WERI-Rb-1 (cell line): ENCODE data around the gene INSL4.

Source experiments
- DNase-seq: peaks from one replicate; pipeline ENCODE4 v3.0.0-alpha.2; 2020
- H3K27ac ChIP-seq: fragments of 250-450 bp; sonication (Bioruptor Pico); 2 replicates; pipeline ENCODE4 v1.5.1; 2020; ENCODE audit warnings: mild to moderate bottlenecking, moderate library complexity
- H3K27me3 ChIP-seq: fragments of 250-450 bp; sonication (Bioruptor Pico); 2 replicates; pipeline ENCODE4 v1.5.1; 2021; ENCODE audit warnings: mild to moderate bottlenecking, low read depth, moderate library complexity; ENCODE audit not compliant: insufficient read depth, severe bottlenecking
- H3K36me3 ChIP-seq: fragments of 250-450 bp; sonication (Bioruptor Pico); 2 replicates; pipeline ENCODE4 v1.5.1; 2020; ENCODE audit warnings: mild to moderate bottlenecking, moderate library complexity
- H3K4me3 ChIP-seq: 2 replicates; pipeline ENCODE4 v1.5.1; 2011; ENCODE audit warnings: low read depth, mild to moderate bottlenecking, control low read depth, low read length
- H3K9me3 ChIP-seq: fragments of 250-450 bp; sonication (Bioruptor Pico); 2 replicates; pipeline ENCODE4 v1.5.1; 2021; ENCODE audit warnings: mild to moderate bottlenecking, moderate library complexity; ENCODE audit not compliant: severe bottlenecking
- CTCF ChIP-seq: IDR thresholded peaks from 2 replicates; pipeline ENCODE4 v1.5.1; 2011; ENCODE audit warnings: low read depth, mild to moderate bottlenecking, control low read depth, inconsistent platforms, low read length

The INSL4 gene

DNA sequence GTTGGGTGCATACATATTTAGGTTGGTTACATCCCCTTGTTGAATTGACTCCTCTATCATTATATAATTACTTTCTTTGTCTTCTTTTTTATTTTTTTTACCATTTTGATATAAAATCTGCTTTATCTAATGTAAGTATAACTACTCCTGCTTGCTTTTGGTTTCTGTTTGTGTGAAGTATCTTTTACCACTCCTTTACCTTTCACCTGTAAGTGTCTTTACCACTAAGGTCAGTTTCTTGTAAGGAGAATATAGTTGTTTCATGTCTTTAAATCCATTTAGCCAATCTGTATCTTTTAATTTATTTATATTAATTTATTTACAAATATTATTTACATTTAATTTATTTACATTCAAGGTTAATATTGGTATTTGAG, 33.0 kb downstream of the INSL4 start:
- H3K9me3 ChIP-seq: no peaks in the 10 kb centered on the region
- no peak for TF ChIP-seq CTCF
- no peak overlapping the region for H3K27ac ChIP-seq
- DNase-seq: no peak
- no peak overlapping the region for H3K4me3 ChIP-seq
- no peaks in the 10 kb centered on the region for H3K36me3 ChIP-seq
- H3K27me3 ChIP-seq: no peaks in the 10 kb centered on the region

GRCh38 chr9:5265939-5266338, 34.7 kb downstream of the INSL4 start:
- no peaks in the 10 kb centered on the region for H3K36me3 ChIP-seq
- no peak for DNase-seq
- H3K27me3 ChIP-seq: no peaks in the 10 kb centered on the region
- TF ChIP-seq CTCF: peak; percentile 39; the same call in 1 of the 2 replicates
- no peak overlapping the region for H3K27ac ChIP-seq
- no peak overlapping the region for H3K4me3 ChIP-seq
- H3K9me3 ChIP-seq: no peaks in the 10 kb centered on the region

- Histone ChIP-seq H3K4me3 (no peak overlapping the region), H3K27ac (no peak overlapping the region), H3K9me3 (no peaks in the 10 kb centered on the region), H3K36me3 (no peaks in the 10 kb centered on the region), H3K27me3 (no peaks in the 10 kb centered on the region)
- DNase-seq: no peak
- TF ChIP-seq CTCF: no peak
These were observed 38.1 kb downstream of the INSL4 start for GRCh38 chr9:5269249-5269715.

GRCh38 chr9:5274770-5275169, 43.6 kb downstream of the INSL4 start:
- Histone ChIP-seq H3K27me3 (no peaks in the 10 kb centered on the region), H3K4me3 (no peak overlapping the region), H3K9me3 (no peaks in the 10 kb centered on the region), H3K36me3 (no peaks in the 10 kb centered on the region), H3K27ac (no peak overlapping the region)
- no peak for DNase-seq
- TF ChIP-seq CTCF: no peak

DNA sequence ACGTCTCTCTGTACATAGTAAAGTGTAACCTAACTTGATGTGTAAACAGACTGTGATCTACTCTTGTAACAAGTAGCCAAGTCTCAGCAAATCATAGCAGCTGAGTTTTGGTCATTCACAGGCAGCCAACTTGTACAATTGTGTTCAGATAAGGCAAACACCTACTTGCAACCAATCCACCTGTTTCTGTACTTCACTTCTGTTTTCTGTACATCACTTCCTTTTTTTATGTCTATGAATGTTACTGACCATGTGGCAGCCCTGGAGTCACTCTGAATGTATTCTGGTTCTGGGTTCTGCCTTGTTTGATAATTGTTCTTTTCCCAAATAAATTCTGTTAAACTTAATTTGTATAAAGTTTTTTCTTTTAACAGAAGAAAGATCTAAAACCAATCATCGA, 47.3 kb downstream of the INSL4 start:
- TF ChIP-seq CTCF: no peak
- no peaks in the 10 kb centered on the region for H3K36me3 ChIP-seq
- H3K27me3 ChIP-seq: no peaks in the 10 kb centered on the region
- no peak overlapping the region for H3K27ac ChIP-seq
- no peaks in the 10 kb centered on the region for H3K9me3 ChIP-seq
- H3K4me3 ChIP-seq: no peak overlapping the region
- DNase-seq: no peak
